IMR-90 (cell line): Measurements from ENCODE around the gene ENPEP. TPM values are rescaled to one million over a fixed set of nuclear protein-coding genes. Genes with fewer than 3 reads are reported as not detected.

Experiments used
- ATAC-seq: fragments of 200-7000 bp; cut with Tn5 transposase; 2 replicates; pipeline ENCODE4 v1.9.1; 2020; ENCODE audit warnings: low read depth, mild to moderate bottlenecking, moderate library complexity
- BruUV-seq: library from RNA; stranded (reverse); fragments of 400-500 nt; replicated peaks from 2 replicates; lab custom pipeline; 2021; lab: Mats Ljungman, UMichigan
- CTCF ChIA-PET: fragments of 300-600 bp; formaldehyde crosslinking; extraction: SDS; loops from one replicate; lab custom pipeline; 2021; ENCODE audit warnings: antibody characterized with exemption; lab: Yijun Ruan, JAX
- POLR2A ChIA-PET: fragments of 300-600 bp; sonication (Branson Sonifier 250); formaldehyde crosslinking; loops from one replicate; lab custom pipeline; 2022; ENCODE audit warnings: antibody characterized with exemption; ENCODE audit not compliant: unreplicated experiment; lab: Charles Lee
- DNase-seq: peaks from one replicate; pipeline ENCODE4 v3.0.0; 2013
- H2AFZ ChIP-seq: replicated peaks from 2 replicates; pipeline ENCODE3; 2013; ENCODE audit warnings: low read length, mild to moderate bottlenecking; ENCODE audit not compliant: poor library complexity
- H2AK5ac ChIP-seq: 2 replicates; pipeline ENCODE4 v1.6.1; 2013; ENCODE audit warnings: low read depth, low read length, inconsistent platforms
- H2AK9ac ChIP-seq: replicated peaks from 2 replicates; pipeline ENCODE3; 2013; ENCODE audit warnings: mild to moderate bottlenecking, low read depth, low read length, moderate library complexity; ENCODE audit not compliant: poor library complexity
- H2BK120ac ChIP-seq: 2 replicates; pipeline ENCODE4 v1.6.1; 2013; ENCODE audit warnings: low read depth, low read length, inconsistent platforms
- H2BK15ac ChIP-seq: 3 replicates; pipeline ENCODE4 v1.6.1; 2013; ENCODE audit warnings: low read depth, low read length, inconsistent platforms
- H2BK20ac ChIP-seq: 2 replicates; pipeline ENCODE4 v1.6.1; 2013; ENCODE audit warnings: low read depth, mild to moderate bottlenecking, inconsistent platforms, low read length, moderate library complexity
- H2BK5ac ChIP-seq: 2 replicates; pipeline ENCODE4 v1.6.1; 2013; ENCODE audit warnings: mild to moderate bottlenecking, low read depth, low read length, inconsistent platforms; ENCODE audit not compliant: poor library complexity, severe bottlenecking
- H3K14ac ChIP-seq: replicated peaks from 2 replicates; pipeline ENCODE4 v1.6.1; 2013; ENCODE audit warnings: low read depth, low read length, inconsistent platforms
- H3K18ac ChIP-seq: 2 replicates; pipeline ENCODE4 v1.6.1; 2013; ENCODE audit warnings: low read depth, low read length, control low read depth
- H3K23ac ChIP-seq: 2 replicates; pipeline ENCODE4 v1.6.1; 2013; ENCODE audit warnings: low read depth, low read length, inconsistent platforms
- H3K27ac ChIP-seq: 2 replicates; pipeline ENCODE4 v1.5.1; 2013; ENCODE audit warnings: mild to moderate bottlenecking, control low read depth, low read length; ENCODE audit not compliant: insufficient read depth
- H3K27me3 ChIP-seq: 2 replicates; pipeline ENCODE4 v1.6.1; 2013; ENCODE audit warnings: low read length; ENCODE audit not compliant: control insufficient read depth, insufficient read depth
- H3K36me3 ChIP-seq: 2 replicates; pipeline ENCODE4 v1.6.1; 2013; ENCODE audit warnings: low read length, mixed read lengths; ENCODE audit not compliant: control insufficient read depth, insufficient read depth
- H3K4ac ChIP-seq: 2 replicates; pipeline ENCODE4 v1.6.1; 2013; ENCODE audit warnings: low read depth, low read length, inconsistent platforms
- H3K4me1 ChIP-seq: 2 replicates; pipeline ENCODE4 v1.6.1; 2013; ENCODE audit warnings: low read length, mixed read lengths; ENCODE audit not compliant: control insufficient read depth, insufficient read depth
- H3K4me2 ChIP-seq: 2 replicates; pipeline ENCODE4 v1.6.1; 2013; ENCODE audit warnings: low read depth, mild to moderate bottlenecking, control low read depth, low read length, moderate library complexity
- H3K4me3 ChIP-seq: 2 replicates; pipeline ENCODE4 v1.5.1; 2013; ENCODE audit warnings: low read depth, mild to moderate bottlenecking, control low read depth, low read length, moderate library complexity; ENCODE audit not compliant: insufficient read depth
- H3K56ac ChIP-seq: 2 replicates; pipeline ENCODE4 v1.6.1; 2013; ENCODE audit warnings: low read length, inconsistent platforms; ENCODE audit not compliant: insufficient read depth; ENCODE audit errors: extremely low read depth
- H3K79me1 ChIP-seq, 2 experiments: 2 replicates each; pipeline ENCODE4 v1.6.1; 2013; ENCODE audit warnings: low read length in 2 of 2, inconsistent platforms in 1 of 2, low read depth in 1 of 2
- H3K9ac ChIP-seq: 2 replicates; pipeline ENCODE4 v1.6.1; 2013; ENCODE audit warnings: low read depth, low read length, control low read depth
- H3K9me1 ChIP-seq: 2 replicates; pipeline ENCODE4 v1.6.1; 2013; ENCODE audit warnings: low read length, inconsistent platforms; ENCODE audit not compliant: insufficient read depth
- H3K9me3 ChIP-seq: 2 replicates; pipeline ENCODE4 v1.6.1; 2013; ENCODE audit warnings: low read length; ENCODE audit not compliant: control insufficient read depth, insufficient read depth
- H4K20me1 ChIP-seq: 2 replicates; pipeline ENCODE4 v1.6.1; 2013; ENCODE audit warnings: low read length, inconsistent platforms; ENCODE audit not compliant: insufficient read depth
- H4K5ac ChIP-seq: 2 replicates; pipeline ENCODE4 v1.6.1; 2013; ENCODE audit warnings: mild to moderate bottlenecking, low read depth, low read length, control low read depth
- H4K8ac ChIP-seq, 2 experiments: 2 replicates each; pipeline ENCODE4 v1.6.1; 2013; ENCODE audit warnings: low read depth in 2 of 2, low read length in 2 of 2, control low read depth in 1 of 2, inconsistent platforms in 1 of 2
- H4K91ac ChIP-seq: 2 replicates; pipeline ENCODE4 v1.6.1; 2013; ENCODE audit warnings: low read depth, low read length, inconsistent platforms; ENCODE audit not compliant: insufficient read depth
- CTCF ChIP-seq: conservative IDR thresholded peaks from 2 replicates; pipeline ENCODE4 v1.5.1; 2012; ENCODE audit warnings: mild to moderate bottlenecking, low read depth, low read length, improper control_type of control experiment
- POLR2A ChIP-seq: IDR thresholded peaks from 2 replicates; pipeline ENCODE4 v1.6.1; 2012; ENCODE audit warnings: mild to moderate bottlenecking, low read depth, low read length
- SMC3 ChIP-seq: fragments of 150-350 bp; IDR thresholded peaks from 2 replicates; pipeline ENCODE4 v1.6.1; 2016; ENCODE audit warnings: low read depth, mild to moderate bottlenecking, antibody characterized with exemption, low read length, moderate library complexity
- USF2 ChIP-seq: fragments of 150-350 bp; IDR thresholded peaks from 2 replicates; pipeline ENCODE4 v1.6.1; 2017; ENCODE audit warnings: mild to moderate bottlenecking, antibody characterized with exemption, low read length, low read depth
- WGBS, 2 experiments: methylation state at CpG; one replicate each; pipeline versions ENCODE4 v1.1.5 to v1.1.7; 2013; ENCODE audit warnings: missing lambda C conversion rate in 2 of 2; ENCODE audit not compliant: insufficient read length in 1 of 2; ENCODE audit errors: extremely low coverage in 2 of 2; 5-methylcytosine and 5-hydroxymethylcytosine counted together
- dilution Hi-C: fragments of 300-500 bp; cut with HindIII; formaldehyde crosslinking; loops from one replicate; pipeline ENCODE4 v1.14.3; 2018; ENCODE audit warnings: low sequenced_read_pairs; ENCODE audit not compliant: unreplicated experiment
- in situ Hi-C: fragments of 300-500 bp; cut with MboI; formaldehyde crosslinking; loops from 3 replicates; pipeline ENCODE4 v1.14.3; 2019; ENCODE audit warnings: low sequenced_read_pairs, inconsistent platforms, mixed read lengths
- intact Hi-C: fragments of 100-400 bp; cut with micrococcal nuclease; formaldehyde crosslinking; loops from 2 replicates; pipeline ENCODE4 v1.10.0; 2022
- polyA plus RNA-seq, 3 experiments: library from polyadenylated mRNA; depleted of rRNA; stranded (reverse); fragments of >200 nt; gene quantifications; 2 replicates each; pipeline ENCODE4 v1.2.3, GENCODE V29; 2012; ENCODE audit warnings: low replicate concordance in 1 of 3
- total RNA-seq: library from RNA; depleted of rRNA; stranded (reverse); fragments of >200 nt; gene quantifications from 2 replicates; pipeline ENCODE4 v1.2.3, GENCODE V29; 2012

ENPEP gene
- total and polyA plus RNA-seq, 2 of the 4 experiments (the other 2 are of a cell fraction) = 0.12 to 0.18 TPM

GRCh38 chr4:110515676-110516075 lies 39.7 kb downstream of the ENPEP start:
- Histone ChIP-seq H3K4me3 (no peak overlapping the region), H3K56ac (no peak overlapping the region), H2AFZ (no peak overlapping the region), H3K27me3 (no peaks in the 10 kb centered on the region), H4K8ac (no peak overlapping the region), H3K4ac (no peak overlapping the region), H3K23ac (no peak overlapping the region), H2BK5ac (no peak overlapping the region), H3K9me3 (no peaks in the 10 kb centered on the region), H3K4me2 (peak overlapping the region; percentile 34; the same call in 1 of the 2 replicates), H3K14ac (no peak overlapping the region), H3K9ac (no peak overlapping the region), H3K18ac (no peak overlapping the region), H2BK15ac (no peak overlapping the region), H2BK20ac (no peak overlapping the region), H3K79me1 (no peaks in the 10 kb centered on the region), H2AK9ac (no peak overlapping the region), H3K4me1 (no peaks in the 10 kb centered on the region), H2AK5ac (no peak overlapping the region), H3K9me1 (no peaks in the 10 kb centered on the region), H4K5ac (no peak overlapping the region), H3K36me3 (no peaks in the 10 kb centered on the region), H3K27ac (no peak overlapping the region), H4K91ac (no peak overlapping the region), H2BK120ac (no peak overlapping the region), H4K20me1 (no peaks in the 10 kb centered on the region)
- CTCF ChIA-PET = interaction anchor here (0.5 to 1.8 kb wide), 4 partner anchors 33 to 566 kb away, joined by 4 to 8 read pairs (median 4); no protein-coding TSS in a partner anchor
- BruUV-seq = no TSS peak
- no peak for ATAC-seq
- intact Hi-C loops = loop anchor here (1.0 to 10.0 kb wide), 3 partner anchors 516 to 1517 kb away; no protein-coding TSS in a partner anchor
- POLR2A ChIA-PET = no interaction called here
- dilution Hi-C loops = no loop called here
- DNase-seq = no peak
- in situ Hi-C loops = loop anchor here (5.0 to 25.0 kb wide), 3 partner anchors 203 to 1103 kb away; no protein-coding TSS in a partner anchor
- WGBS, 2 experiments = no CpG with 5 or more reads among the region's 5 CpGs
- TF ChIP-seq CTCF = no peak
- no peak for TF ChIP-seq POLR2A
- TF ChIP-seq USF2 = no peak
- TF ChIP-seq SMC3 = no peak
